ENCODE measurements around the gene SPTLC3.

GRCh38 chr20:13105039-13105438 lies 96.3 kb downstream of the SPTLC3 start:
- no peak for TF ChIP-seq ZNF274 (IDR thresholded peaks at IDR 0.05; ENCODE audit: low read depth, low read length)
- TF ChIP-seq SUZ12 (IDR thresholded peaks at IDR 0.05; ENCODE audit: extremely low read depth, insufficient read depth, insufficient read length), result no peak
- TF ChIP-seq YY1 (IDR thresholded peaks at IDR 0.05; ENCODE audit: insufficient read depth, insufficient read length), result no peak
